SU-DHL-6 (cell line): Measurements from ENCODE around the gene IL22.

Source experiments
- H2AFZ ChIP-seq: fragments of 200-600 bp; sonication (generic); 2 replicates; pipeline ENCODE4 v1.6.1; 2014; ENCODE audit warnings: low read depth, mild to moderate bottlenecking, moderate library complexity, mixed read lengths, antibody characterized with exemption, low read length; ENCODE audit not compliant: severe bottlenecking
- H3F3A ChIP-seq: fragments of 200-600 bp; shearing (Covaris generic); 2 replicates; pipeline ENCODE4 v1.6.0; 2016; ENCODE audit warnings: antibody characterized with exemption, mild to moderate bottlenecking; ENCODE audit not compliant: insufficient read depth
- H3K27ac ChIP-seq: fragments of 200-600 bp; sonication (generic); 2 replicates; pipeline ENCODE4 v1.5.1; 2016; ENCODE audit warnings: low read depth, mild to moderate bottlenecking, low read length, moderate library complexity, mixed read lengths
- H3K27me3 ChIP-seq: fragments of 200-600 bp; sonication (generic), shearing (Covaris generic); 2 replicates; pipeline ENCODE4 v1.6.0; 2014; ENCODE audit warnings: mild to moderate bottlenecking, low read length
- H3K36me3 ChIP-seq: fragments of 200-600 bp; sonication (generic); 2 replicates; pipeline ENCODE4 v1.6.1; 2014; ENCODE audit warnings: mild to moderate bottlenecking, low read length, mixed read lengths
- H3K4me2 ChIP-seq: fragments of 300-600, 200-600 bp; shearing (Covaris generic), sonication (generic); 2 replicates; pipeline ENCODE4 v1.6.0; 2014; ENCODE audit warnings: low read length, low read depth, mild to moderate bottlenecking; ENCODE audit not compliant: poor library complexity, severe bottlenecking
- H3K4me3 ChIP-seq: fragments of 200-600 bp; sonication (generic); 2 replicates; pipeline ENCODE4 v1.5.1; 2014; ENCODE audit warnings: antibody characterized with exemption, low read length, mild to moderate bottlenecking, mixed read lengths; ENCODE audit not compliant: insufficient read depth, poor library complexity, severe bottlenecking
- H3K79me2 ChIP-seq: fragments of 200-600 bp; sonication (generic); 2 replicates; pipeline ENCODE4 v1.6.1; 2014; ENCODE audit warnings: mild to moderate bottlenecking, low read length, moderate library complexity; ENCODE audit not compliant: insufficient read depth
- H3K9ac ChIP-seq: fragments of 200-600 bp; sonication (generic); 2 replicates; pipeline ENCODE4 v1.7.0; 2014; ENCODE audit warnings: mild to moderate bottlenecking, low read length
- H3K9me2 ChIP-seq: fragments of 200-600 bp; sonication (generic); replicated peaks from 2 replicates; pipeline ENCODE4 v1.6.1; 2014; ENCODE audit warnings: low read length; ENCODE audit not compliant: insufficient read depth
- H3K9me3 ChIP-seq: fragments of 200-600 bp; sonication (generic); 2 replicates; pipeline ENCODE4 v1.6.1; 2014; ENCODE audit warnings: low read length, mixed read lengths; ENCODE audit not compliant: insufficient read depth
- H4K20me1 ChIP-seq: fragments of 200-600 bp; sonication (generic); 2 replicates; pipeline ENCODE4 v1.6.1; 2014; ENCODE audit warnings: low read depth, mild to moderate bottlenecking, antibody characterized with exemption, low read length, moderate library complexity, mixed read lengths
- EZH2phosphoT487 ChIP-seq: fragments of 200-600 bp; sonication (generic), shearing (Covaris generic); conservative IDR thresholded peaks from 2 replicates; pipeline ENCODE4 v1.6.1; 2018; ENCODE audit warnings: mild to moderate bottlenecking, antibody characterized with exemption, low read length, moderate library complexity, mixed read lengths
- TF ChIP-seq, protein P1 (sequence below): fragments of 200-600 bp; sonication (generic); IDR thresholded peaks from one replicate; pipeline ENCODE4 v1.5.1; 2017; ENCODE audit warnings: antibody characterized with exemption, mild to moderate bottlenecking, low read length, moderate library complexity; ENCODE audit not compliant: insufficient read depth, poor library complexity, severe bottlenecking

IL22 gene

DNA sequence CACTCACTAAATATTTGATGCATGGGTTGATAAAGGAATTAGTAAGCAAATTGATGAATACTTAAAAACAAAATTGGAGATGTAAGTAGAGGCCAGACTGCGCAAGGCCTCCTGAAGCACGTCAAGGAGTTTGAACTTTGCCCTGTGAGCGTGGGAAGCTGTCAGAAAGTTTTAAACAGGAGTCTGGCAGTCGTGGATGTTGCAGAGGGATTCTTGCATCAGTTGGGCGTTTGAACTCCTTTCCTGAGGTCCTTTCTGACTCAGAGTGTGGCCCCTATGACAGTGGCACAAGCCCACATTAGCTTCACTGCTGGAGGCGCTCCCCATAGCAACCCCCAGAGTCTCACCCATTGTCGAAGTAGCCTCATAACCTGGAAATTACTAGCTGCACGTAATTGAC, 17.9 kb upstream of the IL22 start:
- no peak for TF ChIP-seq EZH2phosphoT487
- TF ChIP-seq, protein P1, sequence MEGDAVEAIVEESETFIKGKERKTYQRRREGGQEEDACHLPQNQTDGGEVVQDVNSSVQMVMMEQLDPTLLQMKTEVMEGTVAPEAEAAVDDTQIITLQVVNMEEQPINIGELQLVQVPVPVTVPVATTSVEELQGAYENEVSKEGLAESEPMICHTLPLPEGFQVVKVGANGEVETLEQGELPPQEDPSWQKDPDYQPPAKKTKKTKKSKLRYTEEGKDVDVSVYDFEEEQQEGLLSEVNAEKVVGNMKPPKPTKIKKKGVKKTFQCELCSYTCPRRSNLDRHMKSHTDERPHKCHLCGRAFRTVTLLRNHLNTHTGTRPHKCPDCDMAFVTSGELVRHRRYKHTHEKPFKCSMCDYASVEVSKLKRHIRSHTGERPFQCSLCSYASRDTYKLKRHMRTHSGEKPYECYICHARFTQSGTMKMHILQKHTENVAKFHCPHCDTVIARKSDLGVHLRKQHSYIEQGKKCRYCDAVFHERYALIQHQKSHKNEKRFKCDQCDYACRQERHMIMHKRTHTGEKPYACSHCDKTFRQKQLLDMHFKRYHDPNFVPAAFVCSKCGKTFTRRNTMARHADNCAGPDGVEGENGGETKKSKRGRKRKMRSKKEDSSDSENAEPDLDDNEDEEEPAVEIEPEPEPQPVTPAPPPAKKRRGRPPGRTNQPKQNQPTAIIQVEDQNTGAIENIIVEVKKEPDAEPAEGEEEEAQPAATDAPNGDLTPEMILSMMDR: no peak
- H3K9me3 ChIP-seq: no peaks in the 10 kb centered on the region

DNA sequence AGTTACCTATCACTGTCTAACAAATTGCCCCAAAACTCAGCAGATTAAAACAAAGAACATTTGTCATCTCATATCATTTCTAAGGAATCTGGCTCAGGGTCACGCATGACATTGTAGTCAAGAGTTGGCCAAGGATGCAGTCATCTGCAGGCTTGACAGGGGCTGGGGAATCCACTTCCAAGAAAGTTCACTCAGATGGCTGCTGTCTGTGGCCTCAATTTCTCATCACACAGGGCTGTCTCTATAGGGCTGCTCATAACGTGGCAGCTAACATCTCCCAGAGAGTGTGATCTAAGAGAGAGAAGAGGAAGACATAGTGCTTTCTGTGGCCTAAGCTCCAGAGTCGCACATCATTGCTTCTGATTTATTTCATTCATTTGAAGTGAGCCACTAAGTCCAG, 17.0 kb upstream of the IL22 start:
- no peaks in the 10 kb centered on the region for H3K27me3 ChIP-seq
- no peaks in the 10 kb centered on the region for H3K36me3 ChIP-seq
- H3K27ac ChIP-seq: no peak overlapping the region
- no peaks in the 10 kb centered on the region for H3F3A ChIP-seq
- H3K4me2 ChIP-seq: no peak overlapping the region
- H3K4me3 ChIP-seq: no peak overlapping the region
- no peak overlapping the region for H2AFZ ChIP-seq
- no peaks in the 10 kb centered on the region for H3K9me3 ChIP-seq
- H3K79me2 ChIP-seq: no peaks in the 10 kb centered on the region
- H3K9me2 ChIP-seq: no peaks in the 10 kb centered on the region
- no peak overlapping the region for H3K9ac ChIP-seq
- H4K20me1 ChIP-seq: no peaks in the 10 kb centered on the region
- TF ChIP-seq, protein P1: no peak
- no peak for TF ChIP-seq EZH2phosphoT487

More for the DNA sequence above, 17.9 kb upstream of the IL22 start:
- H3K36me3 ChIP-seq: no peaks in the 10 kb centered on the region
- no peak overlapping the region for H3K27ac ChIP-seq
- no peaks in the 10 kb centered on the region for H4K20me1 ChIP-seq
- H3K27me3 ChIP-seq: no peaks in the 10 kb centered on the region
- H2AFZ ChIP-seq: no peak overlapping the region
- no peaks in the 10 kb centered on the region for H3K9me2 ChIP-seq
- H3K4me2 ChIP-seq: no peak overlapping the region
- no peak overlapping the region for H3K4me3 ChIP-seq
- H3K9ac ChIP-seq: no peak overlapping the region
- no peaks in the 10 kb centered on the region for H3F3A ChIP-seq
- no peaks in the 10 kb centered on the region for H3K79me2 ChIP-seq

DNA sequence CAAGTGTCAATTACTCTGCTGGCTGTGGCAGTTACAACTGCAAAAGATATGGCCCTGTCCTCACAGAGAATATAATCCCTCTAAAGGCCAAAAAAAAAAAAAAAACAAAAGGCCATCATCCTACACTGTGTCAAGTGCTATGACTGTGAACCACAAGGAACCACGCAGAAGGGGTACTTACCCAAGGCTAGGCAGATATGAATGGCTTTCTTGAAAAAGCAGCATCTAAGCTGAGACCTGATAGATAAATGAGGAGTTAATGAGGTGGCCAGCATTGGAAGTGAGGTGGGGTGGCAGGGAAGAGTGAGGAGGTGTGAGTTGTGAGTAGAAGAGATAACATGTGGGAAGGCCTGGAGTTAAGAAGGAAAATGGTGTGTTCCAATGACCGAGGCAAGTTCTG, 16.4 kb upstream of the IL22 start:
- H3K79me2 ChIP-seq: no peaks in the 10 kb centered on the region
- no peaks in the 10 kb centered on the region for H4K20me1 ChIP-seq
- H3K9me2 ChIP-seq: no peaks in the 10 kb centered on the region
- no peaks in the 10 kb centered on the region for H3K27me3 ChIP-seq
- no peaks in the 10 kb centered on the region for H3F3A ChIP-seq
- H3K4me2 ChIP-seq: no peak overlapping the region
- no peak overlapping the region for H2AFZ ChIP-seq
- TF ChIP-seq, protein P1: no peak
- no peak for TF ChIP-seq EZH2phosphoT487
- H3K9ac ChIP-seq: no peak overlapping the region
- H3K4me3 ChIP-seq: no peak overlapping the region
- H3K36me3 ChIP-seq: no peaks in the 10 kb centered on the region
- no peak overlapping the region for H3K27ac ChIP-seq
- H3K9me3 ChIP-seq: no peaks in the 10 kb centered on the region
